ENCODE data around the gene UBA3.

UBA3 gene

DNA sequence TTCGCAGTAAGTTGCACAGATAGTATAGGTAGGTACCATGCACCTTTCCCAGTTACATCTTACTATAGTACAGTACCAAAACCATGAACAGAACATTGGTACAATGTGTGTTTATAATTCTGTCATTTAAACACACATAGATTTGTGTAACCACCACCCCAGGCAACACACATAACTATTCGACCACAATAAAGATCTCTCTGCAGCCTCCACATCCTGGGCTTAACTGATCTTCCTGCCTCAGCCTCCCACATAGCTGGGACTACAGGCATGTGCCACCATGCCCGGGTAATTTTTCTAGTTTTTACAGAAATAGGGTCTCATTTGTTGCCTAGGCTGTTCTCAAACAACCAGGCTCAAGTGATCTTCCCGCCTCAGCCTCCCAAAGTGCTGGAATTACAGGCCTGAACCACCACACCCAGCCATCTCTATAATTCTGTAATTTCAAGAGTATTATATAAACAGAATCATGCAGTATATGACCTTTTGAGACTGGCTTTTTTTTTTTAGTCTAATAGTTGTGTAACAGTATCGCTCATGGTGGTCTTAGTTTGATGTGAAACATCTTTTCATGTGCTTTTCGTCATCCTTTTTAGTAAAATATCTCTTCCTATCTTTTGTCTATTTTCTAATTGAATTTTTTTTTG, 14.7 kb downstream of the UBA3 start:
- DNase-seq, result peak in 3 of 6 experiments; percentile 5 to 28 (median 8)

DNA sequence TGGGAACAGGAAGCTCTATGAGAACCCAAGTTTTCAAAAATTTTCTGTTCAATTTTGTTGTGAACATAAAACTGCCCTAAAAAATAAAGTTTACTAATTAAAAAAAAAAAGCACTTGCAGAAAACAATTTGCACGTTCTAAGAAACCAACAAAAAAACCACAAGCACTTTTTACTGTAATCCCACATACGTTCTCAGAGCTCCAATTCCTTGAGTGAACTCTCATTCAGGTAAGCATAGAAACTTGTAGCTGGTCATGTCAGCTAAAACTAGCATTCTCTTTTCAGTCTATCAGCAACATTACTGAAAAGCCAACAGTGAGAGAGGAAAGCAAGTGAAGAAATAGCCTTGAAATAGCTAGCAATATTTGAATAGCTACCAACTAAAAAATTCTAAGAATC, 16.5 kb downstream of the UBA3 start:
- DNase-seq, result peak in 2 of 6 experiments; percentile 9 to 18

DNA sequence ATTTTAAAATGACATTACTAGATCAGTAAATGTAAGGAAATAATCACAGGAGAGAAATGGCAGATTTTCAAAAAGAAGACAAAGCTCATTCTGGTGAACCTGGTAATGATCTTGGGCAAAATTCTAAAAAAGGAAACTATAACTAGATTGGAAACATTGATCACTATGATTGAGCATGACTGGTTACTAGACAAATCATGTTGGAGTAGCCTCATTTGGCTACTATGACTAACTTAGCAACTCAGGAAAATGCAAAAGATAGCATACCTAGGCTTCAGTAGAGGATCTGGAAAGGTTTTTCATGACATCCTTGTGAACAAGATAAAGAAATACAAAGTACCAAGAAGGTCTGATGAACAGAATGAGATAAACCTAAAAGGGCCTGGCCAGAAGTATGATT, 20.5 kb downstream of the UBA3 start:
- no peak for DNase-seq

DNA sequence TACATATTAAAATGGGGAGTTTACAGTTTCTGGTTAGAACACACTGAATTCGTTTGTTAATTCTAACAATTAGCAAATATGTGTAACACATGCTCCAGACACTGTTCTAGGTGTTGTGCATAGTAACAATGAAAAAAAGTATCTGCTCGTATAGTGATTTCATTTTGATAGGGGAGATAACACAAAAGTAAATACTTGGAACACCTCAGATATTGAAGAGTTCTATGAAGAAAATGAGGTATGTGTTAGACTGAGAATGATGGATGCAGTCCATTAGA, 21.3 kb downstream of the UBA3 start:
- DNase-seq, result no peak

DNA sequence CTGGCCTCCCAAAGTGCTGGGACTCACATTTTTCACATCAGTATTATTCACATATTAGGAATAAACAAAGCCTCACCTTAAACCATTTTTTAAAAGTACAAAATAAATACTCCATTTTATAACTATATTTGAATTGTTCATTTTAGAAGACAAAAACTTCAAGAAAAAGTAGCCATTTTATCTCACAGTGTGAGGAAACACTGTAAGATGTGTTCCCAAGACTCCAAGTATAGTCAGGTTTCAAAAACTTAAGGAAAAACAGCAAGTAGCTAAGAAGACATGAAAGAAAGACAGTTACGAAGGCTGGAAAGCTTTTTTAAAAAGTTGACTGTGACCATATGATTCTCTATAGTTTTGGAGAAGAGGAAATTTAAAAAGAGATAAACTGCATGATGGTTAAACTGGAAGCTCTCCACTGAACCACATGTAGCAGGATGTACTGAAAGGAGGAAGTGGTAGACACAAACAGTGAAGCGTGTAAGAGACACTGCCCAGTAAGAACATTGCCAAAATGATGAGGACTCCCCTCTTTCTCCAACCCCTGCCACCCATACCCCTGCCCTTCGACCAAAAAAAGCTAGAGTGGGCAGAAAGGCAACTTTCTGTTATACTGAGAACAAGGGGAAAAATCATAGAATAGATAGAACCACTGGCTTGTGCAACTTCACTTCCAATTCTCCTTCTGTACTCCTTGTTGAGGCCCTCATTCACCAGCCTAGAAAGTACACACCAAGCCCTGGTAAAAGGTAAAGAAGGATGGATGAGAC, 21.8 kb downstream of the UBA3 start:
- peak in 3 of 6 experiments; percentile 22 to 51 (median 49) for DNase-seq

DNA sequence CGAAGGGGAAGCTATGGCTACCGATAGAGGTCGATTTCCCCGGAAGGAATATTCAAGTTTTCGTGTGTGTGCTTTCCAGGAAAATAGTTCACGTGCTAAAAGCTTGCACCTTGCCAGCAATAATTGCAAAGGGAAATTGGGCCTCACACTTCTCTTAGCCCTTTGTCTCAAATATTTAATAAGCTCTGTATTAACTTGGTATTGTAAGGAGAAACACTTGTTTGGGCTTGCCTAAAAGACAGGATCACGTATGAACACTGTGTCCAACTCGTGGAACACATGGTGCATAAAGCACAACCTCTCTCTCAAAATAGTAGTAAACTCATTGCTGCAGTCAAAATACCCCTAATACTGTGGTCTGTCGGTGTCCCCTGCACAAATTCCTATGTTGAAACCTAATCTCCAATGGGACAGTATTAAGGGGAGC, 27.7 kb downstream of the UBA3 start:
- no peak for DNase-seq

DNA sequence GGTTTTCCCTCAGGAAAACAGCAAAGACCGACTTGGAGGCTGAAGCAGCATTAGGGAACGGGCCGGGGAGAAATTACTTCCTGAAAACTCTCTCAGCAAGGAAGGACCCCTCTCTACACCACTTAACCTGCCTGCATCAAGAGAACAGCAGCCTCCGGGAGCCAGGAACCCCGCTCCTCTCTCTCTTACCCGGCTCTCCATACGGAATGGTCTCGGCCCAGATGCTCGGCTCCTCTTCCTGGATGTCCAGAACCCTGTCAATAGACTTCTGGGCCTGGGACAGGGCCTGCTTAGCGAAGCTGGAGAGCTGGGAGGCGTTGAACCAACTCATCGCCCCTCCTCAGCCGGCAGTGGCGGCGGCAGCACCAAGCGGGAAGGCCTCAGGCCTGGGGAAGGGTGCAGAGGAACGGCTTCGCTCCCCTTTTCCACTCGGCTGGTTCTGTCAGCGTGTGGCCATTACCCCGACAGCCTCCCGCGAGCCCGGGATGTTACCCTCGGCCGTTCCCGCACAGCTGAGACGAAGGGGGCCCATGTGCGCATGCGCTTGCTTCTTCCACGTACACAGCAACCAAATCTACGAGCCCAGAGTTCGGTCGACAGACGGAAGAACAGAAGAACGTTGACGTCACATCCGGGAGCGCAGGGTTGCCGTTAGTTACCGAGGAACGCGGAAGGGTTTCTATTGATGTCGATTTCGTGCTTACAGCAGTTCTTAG, 28.3 kb downstream of the UBA3 start, which contains the start of gene TMF1:
Gene TMF1, minus strand, starts transcription at position 578 of the 716 bp plus-strand sequence. Its CDS starts 247 bp downstream, at position 331.
- no peak for DNase-seq

DNA sequence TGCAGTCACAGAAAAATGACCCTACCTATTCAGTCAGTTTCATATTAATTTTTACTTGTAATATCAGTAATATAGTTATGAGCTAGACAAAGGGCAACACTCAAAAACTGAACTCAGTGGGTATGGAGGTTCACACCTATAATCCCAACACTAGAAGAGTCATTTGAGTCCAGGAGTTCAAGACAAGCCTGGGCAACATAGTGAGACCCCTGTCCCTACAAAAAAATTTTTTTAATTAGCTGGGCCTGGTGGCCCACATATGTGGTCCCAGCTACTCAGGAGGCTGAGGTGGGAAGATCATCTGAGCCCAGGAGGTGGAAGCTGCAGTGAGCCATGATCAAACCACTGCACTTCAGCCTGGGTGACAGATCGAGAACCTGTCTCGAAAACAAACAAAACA, 31.2 kb downstream of the UBA3 start:
- DNase-seq, result no peak

DNA sequence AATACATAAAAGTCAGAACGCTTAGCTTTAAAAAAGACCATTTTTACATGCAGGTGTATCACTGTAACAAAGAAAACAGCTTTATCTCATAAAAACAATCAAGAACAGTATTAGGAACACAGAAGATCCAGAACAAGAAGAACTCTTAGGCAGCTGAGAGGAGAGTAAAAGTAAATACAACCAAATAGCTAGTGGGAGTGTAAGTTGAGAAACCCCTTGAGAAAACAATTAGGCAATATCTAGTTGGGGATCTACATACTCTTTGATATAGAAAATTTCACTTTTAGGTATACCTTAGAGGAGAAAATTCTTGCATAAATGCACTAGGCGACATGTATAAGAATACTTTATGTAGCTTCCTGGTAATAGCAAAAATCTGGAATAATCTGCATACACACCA, 35.6 kb downstream of the UBA3 start:
- DNase-seq, result no peak

DNA sequence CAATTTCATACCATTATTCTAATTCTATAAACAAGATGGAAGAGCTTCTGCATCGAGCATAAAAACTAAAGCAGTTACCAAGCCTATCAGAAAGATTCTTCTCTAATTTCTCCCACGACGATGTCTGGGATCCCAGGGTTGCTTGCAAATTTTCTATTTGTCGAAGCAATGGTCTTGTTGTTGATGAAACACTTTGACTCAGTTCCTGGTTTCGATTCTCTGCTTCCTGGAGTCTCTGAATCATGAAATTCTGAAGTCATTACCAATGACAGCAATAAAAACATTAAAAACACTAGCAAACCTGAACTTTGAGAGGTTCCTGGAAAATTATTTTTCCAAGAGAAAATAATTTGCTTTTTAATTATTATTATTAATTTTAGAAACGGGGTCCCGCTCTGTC, 46.7 kb downstream of the UBA3 start:
- DNase-seq, result no peak

DNA sequence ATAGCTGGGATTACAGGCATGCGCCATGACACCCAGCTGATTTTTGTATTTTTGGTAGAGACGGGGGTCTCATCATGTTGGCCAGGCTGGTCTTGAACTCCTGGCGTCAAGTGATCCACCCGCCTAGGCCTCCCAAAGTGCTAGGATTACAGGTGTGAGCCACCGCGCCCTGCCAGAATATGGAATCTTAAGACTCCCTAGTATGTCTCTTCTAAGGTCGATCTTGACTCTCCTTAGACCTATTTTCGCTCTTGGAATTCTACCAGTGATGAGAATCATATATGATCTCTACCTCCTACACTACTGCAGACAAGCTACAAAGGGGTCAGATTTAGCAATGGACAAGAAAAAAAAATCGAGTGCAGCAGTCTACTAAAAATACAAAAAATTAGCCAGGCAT, 47.4 kb downstream of the UBA3 start:
- DNase-seq, result no peak

DNA sequence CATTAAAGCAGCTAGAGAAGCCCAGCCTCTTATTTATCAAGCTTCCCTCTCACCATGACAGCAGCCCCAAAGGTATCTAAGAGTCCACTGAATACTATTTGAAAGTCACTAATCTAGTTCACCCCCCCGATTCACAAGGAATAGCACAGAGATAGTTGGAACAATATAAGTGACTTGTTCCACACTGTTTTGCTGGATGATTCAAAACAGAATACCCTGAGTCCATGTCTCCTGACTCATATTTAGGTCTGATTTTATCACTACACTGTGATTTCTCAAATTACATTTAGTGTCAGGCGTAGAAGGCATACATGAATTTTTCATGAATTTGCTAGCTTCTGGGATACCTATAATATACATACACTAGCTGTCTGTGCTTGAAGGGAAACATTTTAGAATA, 48.0 kb downstream of the UBA3 start:
- no peak for DNase-seq

DNA sequence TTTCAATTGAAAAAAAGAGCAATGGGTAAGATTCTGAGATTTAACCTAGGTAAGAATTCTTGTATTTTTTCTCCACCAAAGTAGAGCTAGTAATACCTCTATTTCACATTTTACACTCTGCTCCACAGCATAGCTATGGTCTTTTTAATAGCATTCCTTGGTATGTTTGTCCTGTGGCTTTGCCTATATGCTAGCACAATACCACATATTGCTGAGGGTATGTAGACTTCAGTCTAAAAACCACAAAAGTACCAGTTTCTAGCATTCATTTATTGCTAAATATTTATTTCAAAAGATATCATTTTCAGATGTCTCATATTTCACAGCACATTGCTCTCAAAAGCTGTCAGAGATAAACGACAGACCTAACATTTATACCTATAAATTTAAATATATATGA, 48.5 kb downstream of the UBA3 start:
- no peak for DNase-seq

DNA sequence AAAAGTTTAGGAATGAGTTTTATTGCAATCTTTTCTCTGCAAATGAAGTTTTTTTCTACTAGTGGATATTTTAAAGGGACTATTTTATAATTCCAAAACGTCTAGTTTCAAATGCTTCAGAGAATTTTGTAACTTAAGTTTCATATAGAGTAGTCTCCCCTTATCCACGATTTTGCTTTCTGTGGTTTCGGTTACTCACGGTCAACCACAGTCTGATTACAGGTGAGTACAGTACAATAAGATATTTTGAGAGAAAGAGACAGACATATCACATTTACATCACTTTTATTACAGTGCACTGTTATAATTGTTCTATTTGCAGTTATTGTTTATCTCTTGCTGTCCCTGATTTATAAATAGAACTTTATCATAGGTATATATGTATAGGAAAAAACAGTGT, 59.3 kb downstream of the UBA3 start:
- DNase-seq, result no peak

DNA sequence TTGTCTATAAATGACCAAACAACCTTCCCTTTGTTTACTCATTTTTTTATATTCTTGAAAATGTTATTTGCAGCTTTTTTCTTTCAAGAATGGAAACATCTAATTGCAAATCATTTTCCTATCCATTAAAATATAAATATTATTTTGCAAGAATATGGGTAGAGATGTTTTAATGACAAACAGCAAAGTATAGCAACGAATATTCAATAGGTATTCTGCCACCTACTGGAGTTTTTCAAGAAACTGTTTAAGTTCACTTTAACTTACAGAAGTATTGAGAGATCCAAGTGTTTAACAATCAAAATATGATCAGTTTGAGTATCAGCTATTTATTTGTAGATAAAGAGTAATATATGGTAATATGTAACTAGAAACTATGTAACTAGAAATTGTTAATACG, 59.7 kb downstream of the UBA3 start:
- no peak for DNase-seq

DNA sequence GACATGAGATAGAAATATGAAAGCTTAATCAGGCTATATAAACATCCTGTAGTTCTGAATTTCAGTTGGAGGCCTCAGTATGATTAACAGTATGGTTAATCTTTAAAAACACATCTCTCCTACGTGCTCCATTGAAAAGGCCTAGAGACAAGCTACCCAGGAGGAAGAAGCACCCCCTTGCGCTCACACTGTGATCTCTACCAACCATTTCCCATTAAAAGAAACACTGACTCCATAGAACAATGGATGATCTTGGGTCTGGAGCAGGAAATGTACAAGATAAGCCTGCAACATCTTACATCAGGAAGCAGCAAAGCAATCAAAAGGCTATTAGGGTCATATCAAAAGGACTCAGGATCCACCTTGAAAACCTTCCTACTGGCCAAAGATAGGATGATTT, 63.3 kb downstream of the UBA3 start:
- DNase-seq, result no peak

DNA sequence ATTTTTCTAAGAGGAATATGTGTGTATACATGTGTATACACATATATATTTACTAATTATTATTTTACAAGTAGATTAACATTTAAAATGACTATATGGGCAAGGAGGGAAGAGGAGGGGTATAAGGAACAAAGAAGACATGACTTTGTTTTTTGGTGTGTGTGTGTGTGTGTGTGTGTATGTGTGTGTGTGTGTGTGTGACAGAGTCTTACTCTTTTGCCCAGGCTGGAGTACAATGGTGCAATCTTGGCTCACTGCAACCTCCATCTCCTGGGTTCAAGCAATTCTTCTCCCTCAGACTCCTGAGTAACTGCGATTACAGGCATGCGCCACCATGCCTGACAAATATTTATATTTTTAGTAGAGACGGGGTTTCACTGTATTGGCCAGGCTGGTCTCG, 64.1 kb downstream of the UBA3 start:
- DNase-seq, result no peak

DNA sequence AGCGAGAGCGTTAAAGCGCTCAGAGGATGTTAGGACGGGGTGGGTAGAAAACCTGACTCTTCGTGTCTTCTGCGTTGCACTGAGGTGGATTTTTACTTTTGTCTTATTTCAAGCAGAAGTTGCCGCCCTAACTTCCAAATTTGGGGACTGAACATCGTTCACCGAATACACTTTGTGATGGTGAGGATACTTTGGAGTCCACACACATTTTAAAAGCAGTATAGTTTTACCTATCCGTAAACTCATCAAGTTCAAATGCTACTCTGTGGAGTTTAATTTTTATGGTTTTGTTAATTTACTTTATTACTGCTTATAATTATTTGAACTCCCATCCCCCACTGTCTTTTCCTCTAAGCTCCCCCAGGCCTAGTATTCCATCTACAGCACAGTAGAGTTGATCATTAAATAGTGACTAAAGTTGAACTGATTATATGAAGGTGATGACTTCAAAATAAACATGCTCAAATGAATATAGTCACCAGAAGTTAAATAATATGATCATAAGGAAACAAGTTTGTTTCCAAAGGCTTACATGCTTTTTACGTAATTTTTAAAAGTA, 66.1 kb downstream of the UBA3 start:
- no peak for DNase-seq

DNA sequence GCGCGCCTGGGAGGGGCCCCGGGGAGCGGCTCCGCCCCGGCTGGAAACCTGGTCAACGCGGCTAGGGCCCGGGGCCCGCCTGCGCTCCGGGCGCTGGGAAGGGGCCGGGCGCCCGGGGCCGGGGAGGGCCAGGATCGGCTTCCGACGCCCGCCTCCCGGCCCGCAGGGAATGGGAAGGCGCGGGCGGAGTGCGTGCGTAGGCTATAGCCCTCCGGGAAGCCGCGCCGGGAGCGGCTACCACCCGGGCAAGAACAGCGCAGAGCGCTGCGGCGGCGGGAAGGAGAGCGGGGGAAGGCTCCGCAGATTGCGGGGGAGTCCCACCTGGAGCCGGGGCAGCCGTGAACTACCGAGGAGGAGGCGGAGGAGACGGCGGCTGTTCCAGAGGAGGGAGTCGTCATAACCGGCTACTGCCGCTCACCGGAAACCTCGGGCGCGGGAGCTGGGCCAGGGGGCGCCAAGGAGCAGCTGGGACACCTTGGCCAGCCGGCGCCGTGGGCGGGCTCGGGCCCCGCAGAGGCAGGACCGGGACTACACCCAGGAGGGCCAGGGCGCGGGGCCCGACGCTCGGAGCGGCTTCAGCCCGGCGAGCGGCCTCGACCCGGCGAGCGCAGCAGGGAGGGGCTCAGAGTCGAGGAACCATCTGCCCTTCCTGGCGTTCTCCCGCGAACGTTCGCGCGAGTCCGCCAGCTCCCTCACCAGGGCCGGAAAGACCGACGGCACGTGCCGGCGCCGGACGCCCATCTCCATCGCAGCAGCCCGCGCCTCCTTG, 66.7 kb downstream of the UBA3 start, which contains the start of gene EOGT:
Gene EOGT, minus strand, starts transcription at position 432 of the 769 bp plus-strand sequence. CDS start 3,838 bp downstream, outside the sequence.
- peak; percentile 54 to 71 (median 64) for DNase-seq

DNA sequence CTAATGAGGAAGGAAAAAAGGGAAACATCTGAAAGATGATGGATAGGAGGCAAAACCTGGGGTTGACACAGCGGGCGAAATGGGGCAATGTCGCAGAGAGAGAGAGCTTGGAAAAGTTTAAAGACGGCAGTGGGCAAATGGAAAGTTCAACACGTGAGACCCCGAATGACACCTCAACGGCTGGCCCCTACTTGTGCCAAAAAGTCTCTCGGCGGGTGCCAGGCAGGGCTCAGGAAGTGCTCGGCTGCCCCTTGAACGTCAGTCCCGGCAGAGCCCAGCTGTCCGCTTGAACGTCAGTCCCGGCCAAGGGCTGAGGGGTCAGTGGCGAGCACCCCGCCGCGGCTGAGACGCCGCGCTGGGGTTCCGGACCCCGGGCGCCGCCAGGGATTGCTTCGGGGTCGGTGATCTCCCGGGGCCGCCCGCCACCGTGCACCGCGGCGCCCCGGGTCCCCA, 67.3 kb downstream of the UBA3 start:
- no peak for DNase-seq

DNA sequence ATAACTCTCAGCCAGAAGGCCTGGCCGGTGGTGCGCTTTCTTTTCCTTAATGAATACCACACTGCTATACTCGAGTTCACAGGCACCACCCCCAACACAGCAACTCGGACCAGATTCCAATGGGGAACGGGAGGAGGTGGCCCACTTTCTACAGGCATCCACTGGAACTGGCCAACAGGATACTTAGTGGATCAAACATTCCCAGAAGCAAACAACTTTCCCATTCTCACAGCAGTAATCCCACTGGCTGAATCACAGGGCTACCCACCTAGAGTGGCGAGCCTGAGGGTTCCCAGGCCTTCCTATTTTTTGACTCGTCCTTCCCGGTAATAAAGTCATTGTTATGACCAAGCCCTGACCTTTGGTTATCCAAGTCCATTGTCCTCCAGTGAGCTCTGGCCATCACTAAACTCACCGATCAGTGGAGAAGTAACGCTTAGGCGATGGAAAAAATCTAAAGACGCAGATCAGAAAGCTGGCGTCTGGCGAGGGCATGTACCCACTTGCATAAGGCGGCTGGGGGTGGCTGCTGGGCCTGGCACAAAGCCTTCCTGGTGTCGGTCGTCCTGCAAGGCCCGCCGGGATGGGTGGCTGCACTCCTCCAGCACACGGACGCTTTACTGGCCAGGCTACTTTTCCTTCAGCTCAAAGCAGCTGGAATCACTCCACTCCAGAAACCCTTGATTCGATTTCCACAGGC, 67.9 kb downstream of the UBA3 start:
- no peak for DNase-seq

DNA sequence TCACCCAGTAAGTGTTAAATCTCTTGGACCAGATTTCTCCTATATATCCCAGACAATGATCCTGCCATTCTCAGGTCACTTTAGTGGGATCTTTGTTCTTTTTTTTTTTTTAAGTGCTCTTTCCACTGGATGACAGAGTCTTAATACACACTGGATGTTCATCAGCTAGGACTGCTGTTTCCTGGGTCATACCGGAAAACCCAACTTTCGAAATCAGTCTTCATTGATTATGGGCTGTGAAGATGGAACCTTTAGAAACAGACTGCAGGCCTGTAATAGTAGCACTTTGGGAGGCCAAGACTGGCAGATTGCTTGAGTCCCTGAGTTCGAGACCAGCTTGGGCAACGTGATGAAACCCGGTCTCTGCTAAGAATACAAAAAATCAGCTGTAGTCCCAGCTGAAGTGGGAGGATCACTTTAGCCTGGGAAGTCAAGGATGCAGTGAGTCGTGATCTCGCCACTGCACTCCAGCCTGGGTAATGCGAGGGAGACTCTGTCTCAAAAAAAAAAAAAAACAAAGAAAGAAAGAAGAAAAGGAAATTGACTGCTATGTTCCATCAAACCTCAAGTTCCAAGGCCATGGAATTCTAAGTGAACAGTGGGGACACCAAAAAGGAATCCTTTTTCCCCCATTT, 69.0 kb downstream of the UBA3 start:
- DNase-seq, result no peak
